HG03135 (cell line): ENCODE data around the gene SNX13.

Experiments used
- ATAC-seq: cut with Tn5 transposase; IDR thresholded peaks from one replicate; pipeline ENCODE4 v1.9.1; 2021; ENCODE audit warnings: mild to moderate bottlenecking, moderate library complexity; ENCODE audit not compliant: unreplicated experiment

SNX13 gene

DNA sequence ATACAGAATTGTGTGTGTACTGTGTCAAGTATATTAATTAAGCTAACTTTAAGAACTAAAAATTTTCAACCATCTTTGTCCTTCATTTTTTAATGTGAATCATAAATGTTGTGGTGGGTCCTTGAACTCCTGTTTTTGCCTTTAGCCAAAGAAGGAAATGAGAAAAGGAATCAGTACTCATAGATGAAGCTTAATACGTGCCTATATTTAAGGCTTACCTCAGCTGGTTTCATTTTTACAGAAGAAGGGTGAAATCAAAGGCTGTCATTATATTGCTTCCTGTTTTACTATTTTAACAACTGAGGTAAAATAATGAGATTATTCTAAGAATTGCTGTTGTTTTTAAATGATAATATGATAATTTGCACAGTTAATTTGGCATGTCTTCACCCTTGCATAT is 6.3 kb upstream of the SNX13 start:
- no peak for ATAC-seq

DNA sequence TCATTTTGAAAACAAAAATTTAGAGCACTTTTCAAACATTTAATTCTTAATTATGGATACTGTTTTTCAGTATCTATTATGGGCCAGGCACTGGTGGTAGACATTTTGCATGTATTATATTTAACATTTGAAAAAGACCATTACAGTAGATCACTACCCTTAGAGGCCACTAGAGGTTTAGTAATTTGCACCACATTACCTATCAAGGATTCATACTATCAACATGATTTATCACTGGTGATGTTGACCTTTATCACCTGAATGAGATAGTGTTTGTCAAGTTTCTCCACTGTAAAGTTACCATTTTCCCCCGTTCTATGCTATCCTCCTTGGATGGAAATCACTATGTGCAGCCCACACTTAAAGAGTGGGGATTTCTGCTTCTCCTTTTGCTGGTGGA is 4.4 kb upstream of the SNX13 start:
- no peak for ATAC-seq

DNA sequence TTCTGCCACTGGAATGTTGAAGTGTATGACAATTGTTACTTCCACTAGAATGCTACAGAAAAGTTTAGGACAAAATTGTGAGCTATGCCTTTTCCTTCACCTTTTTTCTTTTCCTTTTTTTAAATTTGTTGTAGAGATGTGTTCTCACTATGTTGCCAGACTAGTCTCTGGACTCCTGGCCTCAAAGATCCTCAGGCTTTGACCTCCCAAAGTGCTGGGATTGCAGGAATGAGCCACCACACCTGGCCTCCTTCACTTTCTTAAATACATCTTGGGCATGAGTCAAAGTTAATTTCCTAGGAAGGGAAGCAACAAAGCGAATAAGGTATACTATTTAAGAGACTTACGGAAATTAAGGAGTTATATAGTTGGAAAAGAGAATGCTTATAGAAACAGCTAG is 2.7 kb upstream of the SNX13 start:
- no peak for ATAC-seq

DNA sequence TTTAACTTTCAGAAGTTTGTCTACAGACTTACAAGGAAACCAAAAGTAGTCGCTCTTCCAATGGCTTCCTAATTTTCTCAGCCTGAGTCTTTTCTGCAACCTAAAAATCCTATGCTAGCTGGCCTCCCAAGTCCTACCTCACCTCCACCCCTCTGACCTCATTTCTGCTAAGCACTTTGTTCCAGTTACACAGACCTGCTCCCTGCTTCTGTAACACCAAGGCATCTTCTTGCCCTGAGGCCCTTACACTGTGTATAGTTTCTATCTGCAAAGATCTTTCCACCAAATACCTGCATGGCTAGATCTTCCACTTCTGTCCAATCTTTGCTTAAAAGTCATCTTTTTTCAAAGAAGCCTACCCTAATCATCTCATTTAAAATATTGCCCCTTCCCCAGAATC is 1.9 kb upstream of the SNX13 start:
- ATAC-seq: no peak

DNA sequence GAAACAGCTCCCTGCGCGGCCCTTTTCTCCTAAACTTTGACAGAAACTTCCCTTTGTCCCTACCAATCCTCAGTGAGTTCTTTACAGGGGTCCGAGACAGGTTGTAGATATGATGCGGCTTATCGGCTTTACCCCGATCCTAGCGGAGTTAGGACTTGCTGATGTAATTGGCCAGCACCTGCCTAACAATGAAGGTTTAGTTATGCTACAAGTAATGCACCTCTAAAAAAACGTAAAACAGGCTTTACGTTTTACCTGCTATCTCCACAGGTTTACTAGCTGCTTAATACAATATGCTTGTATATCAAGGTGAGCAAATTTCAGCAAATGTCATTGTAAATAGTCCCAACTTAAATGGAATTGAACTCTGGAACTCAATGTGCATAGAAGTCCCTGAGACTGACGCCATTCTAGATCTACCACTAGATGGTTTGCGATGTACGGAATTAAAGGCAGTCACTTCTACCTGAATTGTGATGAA is 697 bp upstream of the SNX13 start:
- ATAC-seq: no peak

DNA sequence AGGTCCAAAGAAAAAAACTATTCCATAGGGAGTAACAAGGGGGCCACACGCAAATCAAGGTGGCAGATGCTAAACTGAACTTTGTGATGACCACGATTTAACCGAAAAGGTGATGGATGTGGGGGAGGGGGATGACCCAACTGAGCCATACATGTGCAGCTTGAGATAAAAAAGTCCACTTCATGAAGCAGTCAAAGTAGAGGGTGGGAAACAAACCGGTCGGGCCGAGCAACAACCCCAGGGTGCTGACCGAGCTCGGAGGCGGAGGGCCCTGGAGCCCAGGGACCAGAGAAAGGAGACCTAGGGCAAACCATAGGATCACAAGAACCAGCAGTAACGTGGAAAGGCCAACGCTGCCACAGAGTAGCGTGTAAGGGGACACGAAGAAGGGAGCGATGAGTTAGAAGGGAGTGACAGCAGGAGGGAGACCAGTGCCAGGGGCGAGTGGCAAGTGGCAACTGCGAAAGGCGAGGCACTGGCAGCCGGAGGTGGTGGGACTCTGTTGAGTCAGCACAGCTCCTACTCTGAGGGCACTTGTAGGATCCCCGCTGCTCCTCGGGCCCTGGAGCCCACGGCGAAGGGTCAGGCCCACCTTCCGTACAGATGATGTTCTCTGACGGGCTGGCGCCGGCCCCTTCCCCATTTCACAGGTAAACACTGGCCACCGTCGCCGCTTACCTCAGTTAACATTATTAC is 540 bp downstream of the SNX13 start:
- ATAC-seq: peak; percentile 40

DNA sequence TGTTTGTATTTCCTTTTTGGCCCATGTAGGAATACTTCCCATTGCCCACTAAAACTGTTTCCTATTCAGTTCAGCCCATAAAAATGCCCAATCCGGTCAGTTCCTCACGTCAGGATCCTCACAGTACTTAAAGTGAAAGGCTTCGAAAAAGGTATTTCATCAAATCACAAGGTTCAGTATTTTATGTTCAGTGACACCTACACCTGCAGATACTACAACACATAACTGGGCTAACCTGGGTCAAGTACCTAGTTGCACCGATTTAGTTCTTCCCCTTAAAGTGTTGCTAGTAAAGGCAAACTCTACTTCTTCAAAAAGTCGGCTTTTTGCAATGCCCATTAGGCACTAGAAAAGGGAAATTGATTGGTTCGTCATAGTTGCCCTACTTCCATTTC is 1.1 kb downstream of the SNX13 start:
- ATAC-seq: no peak

DNA sequence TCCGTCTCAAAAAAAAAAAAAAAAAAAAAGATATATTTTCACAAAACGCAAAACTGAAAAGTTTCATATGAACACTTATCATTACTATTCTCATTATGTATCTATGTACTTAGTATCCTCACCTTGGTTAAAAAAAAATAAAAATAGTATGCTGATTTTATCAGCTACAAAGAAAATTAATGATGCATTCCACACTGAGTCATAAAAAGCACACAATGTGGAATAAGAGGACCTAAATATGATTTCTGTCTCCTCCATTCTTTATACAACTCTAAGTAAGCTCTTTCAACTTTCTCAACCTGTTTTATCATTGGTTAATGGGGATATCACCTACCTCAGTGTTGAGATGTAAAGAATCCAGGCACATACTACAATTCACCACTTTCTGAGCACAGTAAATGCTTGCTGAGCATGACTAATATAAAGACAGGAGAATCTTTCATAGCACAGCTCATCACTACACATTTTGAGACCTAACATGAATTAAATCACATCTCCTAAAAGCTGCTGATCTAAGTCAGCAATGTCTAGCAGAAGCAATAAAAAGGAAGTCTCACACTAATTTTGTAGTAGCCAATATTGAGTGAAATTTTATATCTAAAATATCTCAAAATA is 2.7 kb downstream of the SNX13 start:
- ATAC-seq: no peak

DNA sequence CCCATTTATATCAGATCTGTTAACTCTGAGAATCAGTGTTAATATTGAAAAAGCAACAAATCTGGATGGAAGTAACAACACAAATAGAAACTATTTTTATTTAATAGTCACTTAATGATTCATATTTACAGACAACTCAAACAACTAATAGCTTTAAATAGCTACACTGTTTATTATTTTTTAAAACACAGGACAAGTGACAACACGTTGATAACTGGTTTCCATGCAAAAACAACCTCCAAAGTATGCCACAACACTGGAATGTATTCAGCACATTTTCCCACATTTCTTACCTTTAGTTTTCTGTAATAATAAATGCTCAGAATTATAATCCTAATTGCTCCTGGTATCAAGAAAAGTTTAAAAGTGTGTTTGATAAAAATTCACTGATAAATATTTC is 4.0 kb downstream of the SNX13 start:
- no peak for ATAC-seq

DNA sequence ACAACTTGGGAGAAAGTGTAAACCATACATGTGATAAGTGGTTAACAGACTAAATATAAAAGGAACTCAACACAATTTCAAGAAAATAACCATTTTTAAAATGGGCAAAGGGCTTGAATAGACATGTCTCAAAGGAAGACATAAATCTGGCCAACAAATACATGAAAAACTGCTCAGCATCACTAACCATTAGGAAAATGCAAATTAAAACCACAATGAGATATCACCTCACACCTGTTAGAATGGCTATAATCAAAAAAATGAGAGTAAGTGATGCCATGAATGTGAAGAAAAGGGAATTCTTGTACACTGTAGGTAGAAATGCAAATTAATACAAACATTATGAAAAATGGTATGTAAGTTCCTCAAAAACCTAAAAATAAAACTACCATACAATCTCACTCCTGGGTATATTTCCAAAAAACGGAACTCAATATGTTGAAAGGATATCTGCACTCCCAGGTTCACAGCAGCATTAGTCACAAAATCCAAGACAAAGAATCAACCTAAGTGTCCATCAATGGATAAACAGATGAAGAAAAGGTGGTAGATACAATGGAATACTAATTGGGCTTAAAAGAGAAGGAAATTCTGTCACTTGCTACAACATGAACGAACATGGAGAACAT is 5.6 kb downstream of the SNX13 start:
- ATAC-seq: no peak

DNA sequence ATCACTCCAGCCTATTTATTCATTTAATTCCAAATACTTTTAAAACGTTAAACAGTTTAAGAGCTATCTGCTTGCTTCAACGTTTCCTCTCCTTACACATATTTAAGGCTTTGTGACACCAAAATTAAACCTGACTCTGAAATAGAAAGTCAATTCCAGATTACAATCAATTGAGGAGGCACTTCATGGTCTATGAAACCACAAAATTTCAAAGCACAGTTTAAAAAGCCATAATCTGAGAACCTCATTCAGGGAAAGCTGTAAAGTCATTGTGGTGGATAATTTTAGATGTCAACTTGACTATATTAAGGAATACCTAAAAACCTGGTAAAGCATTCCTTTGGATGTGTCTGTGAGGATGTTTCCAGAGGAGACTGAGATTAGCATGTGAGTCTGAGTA is 6.2 kb downstream of the SNX13 start:
- no peak for ATAC-seq

DNA sequence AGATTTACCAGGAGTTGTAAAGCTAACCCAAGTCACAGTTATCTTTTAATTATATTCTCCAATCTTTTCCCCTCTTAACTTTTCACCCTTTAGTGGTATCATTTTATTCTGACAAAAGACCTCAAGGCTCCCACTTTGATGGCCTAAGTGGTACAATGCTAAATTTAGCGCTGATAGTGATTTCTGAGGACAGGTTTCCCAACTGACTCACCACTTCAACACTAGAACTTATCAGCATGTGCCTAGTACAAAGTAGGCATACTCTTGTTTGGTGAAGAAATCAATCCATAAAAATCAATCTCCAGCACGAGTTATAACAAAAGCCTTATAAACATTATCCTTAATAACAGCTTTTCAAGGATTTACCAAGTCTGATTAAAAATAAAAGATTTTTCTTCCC is 7.5 kb downstream of the SNX13 start:
- no peak for ATAC-seq

DNA sequence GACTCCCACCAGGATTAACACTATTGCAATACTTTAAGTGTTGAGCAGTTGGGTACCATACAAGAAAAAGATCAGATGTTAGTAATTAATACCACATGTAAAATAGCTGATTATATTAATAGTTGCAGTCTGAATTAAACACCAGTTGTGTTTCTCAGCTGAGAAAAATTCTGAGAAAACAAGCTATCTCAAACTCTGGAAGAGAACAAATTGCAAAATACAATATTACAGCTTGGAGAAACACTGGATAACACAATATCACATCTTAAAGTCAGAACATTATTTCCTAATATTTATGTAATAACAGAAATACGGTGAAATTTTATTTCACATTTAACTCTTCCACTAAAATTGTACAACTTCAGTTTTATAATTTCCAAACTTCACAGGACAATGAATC is 9.2 kb downstream of the SNX13 start:
- ATAC-seq: no peak

DNA sequence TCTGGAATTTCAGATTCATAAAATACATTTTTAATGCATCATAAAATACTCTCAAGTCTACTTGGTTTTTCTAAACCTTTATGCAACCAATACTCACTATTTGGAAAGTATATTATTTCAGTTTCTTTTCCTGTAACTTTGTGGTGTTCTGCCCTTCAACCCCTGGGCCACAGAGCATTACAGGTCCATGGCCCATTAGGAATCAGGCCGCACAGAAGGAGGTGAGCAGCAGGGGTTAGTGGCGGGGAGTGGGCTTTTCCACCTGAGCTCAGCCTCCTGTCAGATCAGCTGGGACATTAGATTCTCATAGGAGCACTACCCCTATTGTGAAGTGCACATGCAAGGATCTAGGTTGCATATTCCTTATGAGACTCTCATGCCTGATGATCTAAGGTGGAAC is 9.7 kb downstream of the SNX13 start:
- no peak for ATAC-seq

DNA sequence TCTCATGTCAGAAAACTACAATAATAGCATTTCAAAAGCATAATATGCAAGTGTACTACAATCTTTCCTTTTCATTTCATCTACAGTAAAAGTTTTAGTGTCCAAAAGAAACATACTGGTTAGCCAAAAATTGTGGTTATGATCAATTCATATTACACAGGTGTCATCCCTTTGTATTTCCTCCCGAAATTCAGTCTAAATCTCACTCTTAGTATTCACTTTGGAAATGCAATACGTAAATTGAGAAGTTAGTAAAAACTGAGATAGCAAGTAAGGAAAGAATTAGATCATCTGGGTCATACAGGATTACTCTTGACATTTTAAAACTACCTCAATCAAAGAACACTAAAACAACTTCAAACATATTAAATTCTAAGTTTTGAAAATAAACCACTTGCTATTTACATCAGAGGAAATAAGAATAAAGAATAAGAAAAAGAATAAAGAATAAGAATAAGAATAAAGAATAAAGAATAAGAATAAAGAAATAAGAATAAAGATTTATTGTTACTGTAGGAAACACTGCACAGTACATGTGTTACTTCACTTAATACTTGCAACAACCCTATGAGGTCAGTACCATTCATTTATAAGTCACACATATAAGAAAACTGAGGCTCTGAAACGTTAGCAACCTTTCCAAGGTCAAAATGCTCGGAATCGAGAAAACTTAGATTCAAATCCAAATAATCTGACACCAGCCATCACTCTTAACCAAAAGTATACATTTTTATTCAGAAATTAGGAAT is 10.5 kb downstream of the SNX13 start:
- ATAC-seq: no peak

DNA sequence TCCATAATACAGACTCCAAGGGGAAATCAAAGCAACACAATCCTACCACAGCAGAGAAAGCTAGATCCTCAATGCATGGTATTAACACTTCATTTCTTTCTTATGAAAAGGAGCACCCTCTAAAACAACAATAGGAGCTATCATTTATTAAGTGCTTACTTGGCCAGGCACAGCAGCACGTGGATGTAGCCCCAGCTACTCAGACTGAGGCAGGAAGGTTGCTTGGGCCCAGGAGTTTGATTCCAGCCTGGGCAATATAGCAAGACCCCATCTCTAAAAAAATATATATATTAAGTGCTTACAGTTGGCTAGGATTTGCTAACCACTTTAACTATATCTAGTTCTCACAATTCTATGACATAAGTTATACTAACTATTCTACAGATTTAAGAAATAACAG is 12.2 kb downstream of the SNX13 start:
- ATAC-seq: no peak

DNA sequence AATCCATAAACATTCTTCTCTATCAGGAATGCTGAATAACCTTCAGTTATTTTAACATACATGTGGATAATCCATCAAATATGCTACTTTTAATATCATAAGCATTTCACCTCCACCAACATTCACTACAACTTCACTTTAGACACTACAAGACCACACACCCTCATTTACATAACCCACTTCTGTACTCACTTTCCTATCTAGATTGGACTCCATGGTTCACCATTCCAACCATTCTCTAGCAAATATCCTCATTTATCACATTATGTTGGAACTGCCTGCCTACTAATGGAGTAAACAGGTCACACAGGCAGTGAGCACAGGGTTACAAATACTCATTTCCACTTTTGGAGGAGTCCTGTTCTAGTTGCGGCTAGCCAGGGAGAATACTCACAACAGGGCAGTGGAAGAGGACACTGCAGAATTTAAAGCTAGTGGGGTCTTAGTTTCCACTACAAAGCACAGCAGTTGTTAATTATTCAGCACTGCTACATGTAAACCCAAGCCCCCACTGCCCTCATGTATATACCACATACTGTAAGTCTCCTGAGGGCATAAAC is 18.4 kb downstream of the SNX13 start:
- no peak for ATAC-seq

DNA sequence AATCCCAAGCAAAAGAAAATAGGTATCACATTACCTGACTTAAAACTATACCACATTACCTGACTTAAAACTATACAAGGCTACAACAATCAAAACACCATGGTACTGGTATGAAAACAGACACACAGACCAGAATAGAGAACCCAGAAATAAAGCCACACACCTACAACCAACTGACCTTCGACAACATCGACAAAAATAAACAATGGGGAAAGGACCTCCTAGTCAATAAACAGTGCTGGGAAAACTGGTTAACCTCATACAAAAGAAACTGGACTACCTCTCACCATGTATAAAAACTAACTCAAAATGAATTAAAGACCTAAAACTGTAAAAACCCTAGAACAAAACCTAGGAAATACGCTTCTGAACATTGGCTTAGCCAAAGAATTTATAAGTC is 22.5 kb downstream of the SNX13 start:
- no peak for ATAC-seq

DNA sequence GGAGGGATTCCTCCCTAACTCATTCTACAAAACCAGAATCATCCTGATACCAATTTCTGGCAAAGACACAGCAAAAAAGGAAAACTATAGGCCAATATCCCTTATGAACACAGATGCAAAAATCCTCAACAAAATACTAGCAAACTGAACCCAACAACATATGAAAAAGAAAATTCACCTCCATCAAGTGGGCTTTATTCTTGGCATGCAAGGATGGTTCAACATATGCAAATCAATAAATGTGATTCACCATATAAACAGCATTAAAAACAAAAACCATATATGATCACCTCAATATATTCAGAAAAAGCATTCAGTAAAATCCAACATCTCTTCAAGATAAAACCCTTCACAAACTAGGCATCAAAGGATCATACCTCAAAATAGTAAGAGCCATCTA is 23.5 kb downstream of the SNX13 start:
- ATAC-seq: no peak

DNA sequence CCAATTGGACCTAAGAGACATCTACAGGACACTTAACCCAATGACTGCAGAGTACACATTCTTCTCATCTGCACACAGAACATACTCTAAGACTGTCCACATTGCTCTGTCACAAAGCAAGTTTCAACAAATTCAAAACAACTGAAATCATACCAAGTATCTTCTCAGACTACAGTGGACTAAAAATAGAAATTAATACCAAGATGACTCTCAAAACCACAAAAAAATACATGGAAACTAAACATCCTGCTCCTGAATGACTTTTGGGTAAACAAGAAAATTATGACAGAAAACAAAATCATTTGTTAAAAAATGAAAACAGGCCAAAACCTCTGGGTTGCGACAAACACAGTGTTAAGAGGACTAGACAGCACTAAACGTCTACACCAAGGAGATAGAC is 24.5 kb downstream of the SNX13 start:
- ATAC-seq: no peak

DNA sequence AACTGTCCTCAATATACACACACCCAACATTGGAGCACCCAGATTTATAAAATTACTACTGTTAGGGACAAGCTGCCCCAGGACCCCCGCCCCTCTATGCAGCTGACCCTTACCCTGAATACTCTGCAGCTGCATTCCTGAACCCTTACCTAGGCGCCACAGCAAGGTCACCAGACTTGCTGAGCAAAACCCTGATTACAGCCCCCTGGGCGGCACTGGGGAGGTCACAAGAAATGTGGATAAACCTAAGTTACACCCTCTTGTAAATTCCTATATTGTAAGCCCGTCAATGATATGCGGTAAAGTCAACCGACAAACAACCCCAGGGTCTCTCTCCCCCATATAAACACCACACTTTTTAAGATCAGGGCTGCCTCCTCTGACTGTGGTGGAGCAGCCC is 25.1 kb downstream of the SNX13 start:
- no peak for ATAC-seq
